HG02623 (cell line): ENCODE data around the gene COL4A4.
"Not testable (repeated sequence)": the region's sequence is repeated elsewhere in the genome, so short reads cannot be mapped to it uniquely, and the experiment has no call there.

Source experiments
- ATAC-seq: cut with Tn5 transposase; IDR thresholded peaks from one replicate; pipeline ENCODE4 v1.9.1; 2021; ENCODE audit warnings: moderate library complexity; ENCODE audit not compliant: unreplicated experiment

Gene COL4A4

GRCh38 chr2:227117852-227118251, 46.2 kb downstream of the COL4A4 start:
- ATAC-seq = no peak

- ATAC-seq = no peak
Observed at GRCh38 chr2:227117027-227117426, 47.0 kb downstream of the COL4A4 start.

GRCh38 chr2:227115761-227116160, 48.2 kb downstream of the COL4A4 start:
- no peak for ATAC-seq

- ATAC-seq = peak; percentile 58
Observed at GRCh38 chr2:227106845-227107759, 56.9 kb downstream of the COL4A4 start.

- no peak for ATAC-seq
Observed at GRCh38 chr2:227103583-227103982, 60.4 kb downstream of the COL4A4 start.

- ATAC-seq = no peak
Observed at GRCh38 chr2:227099340-227099739, 64.7 kb downstream of the COL4A4 start.

- no peak for ATAC-seq
Observed at GRCh38 chr2:227098162-227098515, 65.9 kb downstream of the COL4A4 start.

- no peak for ATAC-seq
Observed at GRCh38 chr2:227097495-227098161, 66.4 kb downstream of the COL4A4 start.

- no peak for ATAC-seq
Observed at GRCh38 chr2:227095346-227095745, 68.7 kb downstream of the COL4A4 start.

- peak; percentile 96 for ATAC-seq
Observed at GRCh38 chr2:227082286-227082685, 81.7 kb downstream of the COL4A4 start.

GRCh38 chr2:227079726-227080125, 84.3 kb downstream of the COL4A4 start:
- ATAC-seq = no peak

GRCh38 chr2:227065065-227065464, 98.9 kb downstream of the COL4A4 start:
- ATAC-seq = not testable (repeated sequence)

GRCh38 chr2:227058888-227059399, 105.1 kb downstream of the COL4A4 start:
- no peak for ATAC-seq

- no peak for ATAC-seq
Observed at GRCh38 chr2:227057743-227058447, 106.1 kb downstream of the COL4A4 start.

- ATAC-seq = no peak
Observed at GRCh38 chr2:227057060-227057459, 106.9 kb downstream of the COL4A4 start.

GRCh38 chr2:227054006-227054405, 110.0 kb downstream of the COL4A4 start:
- ATAC-seq = no peak

GRCh38 chr2:227052879-227053278, 111.1 kb downstream of the COL4A4 start:
- no peak for ATAC-seq

- no peak for ATAC-seq
Observed at GRCh38 chr2:227043981-227044380, 120.0 kb downstream of the COL4A4 start.

GRCh38 chr2:227038550-227039189, 125.3 kb downstream of the COL4A4 start:
- ATAC-seq = no peak

GRCh38 chr2:227036527-227036926, 127.5 kb downstream of the COL4A4 start:
- no peak for ATAC-seq
